Measurements from ENCODE around the gene MEIOSIN. TPM values are rescaled to one million over a fixed set of nuclear protein-coding genes. Genes with fewer than 3 reads are reported as not detected.

Gene MEIOSIN
- polyA plus RNA-seq, 1 donor (not counting 4 experiments of a cell fraction or from before 2014, with no cell fraction given), result not detected

- H3K4me2 ChIP-seq (ENCODE audit: control insufficient read depth, extremely low read depth, insufficient read depth, low read depth, low read length), result no peak overlapping the region
- TF ChIP-seq CTCF (optimal IDR thresholded peaks at IDR 0.05 in 1 of 3, IDR thresholded peaks at IDR 0.05 in 1 of 3, conservative IDR thresholded peaks at IDR 0.05 in 1 of 3; ENCODE audit: extremely low read depth in 1 of 3, insufficient read depth in 2 of 3, low read length in 3 of 3), result peak in 1 of 3 experiments; percentile 17
- no peak for TF ChIP-seq EZH2 (IDR thresholded peaks at IDR 0.05; ENCODE audit: low read length)
- H3K4me1 ChIP-seq (ENCODE audit: control insufficient read depth, extremely low read depth, insufficient read depth, low read length), result peaks cover 13% of the 10 kb centered on the region
- peaks cover 5 to 17% of the 10 kb centered on the region in 2 experiments for H3K36me3 ChIP-seq (ENCODE audit: control insufficient read depth in 2 of 2, extremely low read depth in 1 of 2, insufficient read depth in 2 of 2, low read length in 2 of 2)
- H3K4me3 ChIP-seq (ENCODE audit: control insufficient read depth in 2 of 3, extremely low read depth in 1 of 3, insufficient read depth in 2 of 3, low read depth in 1 of 3, low read length in 3 of 3), result no peak overlapping the region
- no peaks in the 10 kb centered on the region for H3K79me2 ChIP-seq (ENCODE audit: control insufficient read depth, insufficient read depth, low read length)
- FAIRE-seq (no peak), DNase-seq (ENCODE audit: low read depth, low spot score) (no peak)
- dilution Hi-C loops (cut with MboI; ENCODE audit: extremely low pct_ligation_motif_present, low sequenced_read_pairs), result no loop called here
- H3K9me1 ChIP-seq (ENCODE audit: control insufficient read depth, extremely low read depth, insufficient read depth, low read length), result no peaks in the 10 kb centered on the region
- peaks cover 6% of the 10 kb centered on the region for H4K20me1 ChIP-seq (ENCODE audit: control insufficient read depth, extremely low read depth, insufficient read depth, low read length)
- H3K9me3 ChIP-seq (ENCODE audit: control insufficient read depth, low read depth, low read length), result no peaks in the 10 kb centered on the region
- H3K27ac ChIP-seq (ENCODE audit: control insufficient read depth, insufficient read depth, low read length), result no peak overlapping the region
- H3K27me3 ChIP-seq (ENCODE audit: control insufficient read depth, extremely low read depth, insufficient read depth, low read length), result no peaks in the 10 kb centered on the region
- H3K9ac ChIP-seq (ENCODE audit: control insufficient read depth, extremely low read depth, insufficient read depth, low read length), result no peak overlapping the region
- H2AFZ ChIP-seq (ENCODE audit: control insufficient read depth, low read length), result no peak overlapping the region
Measured at GRCh38 chr19:45774765-45775164, 41.5 kb downstream of the MEIOSIN start.

- H3K27me3 ChIP-seq (ENCODE audit: control insufficient read depth, extremely low read depth, insufficient read depth, low read length), result no peaks in the 10 kb centered on the region
- DNase-seq (ENCODE audit: low read depth, low spot score), result no peak
- H3K9me3 ChIP-seq (ENCODE audit: control insufficient read depth, low read depth, low read length), result no peaks in the 10 kb centered on the region
- H3K36me3 ChIP-seq (ENCODE audit: control insufficient read depth in 2 of 2, extremely low read depth in 1 of 2, insufficient read depth in 2 of 2, low read length in 2 of 2), result peaks cover 5 to 17% of the 10 kb centered on the region in 2 experiments
- peaks cover 26% of the 10 kb centered on the region for H3K4me1 ChIP-seq (ENCODE audit: control insufficient read depth, extremely low read depth, insufficient read depth, low read length)
- dilution Hi-C loops (cut with MboI; ENCODE audit: extremely low pct_ligation_motif_present, low sequenced_read_pairs), result no loop called here
- H3K4me3 ChIP-seq (ENCODE audit: control insufficient read depth in 2 of 3, extremely low read depth in 1 of 3, insufficient read depth in 2 of 3, low read depth in 1 of 3, low read length in 3 of 3), result no peak overlapping the region
- H3K9ac ChIP-seq (ENCODE audit: control insufficient read depth, extremely low read depth, insufficient read depth, low read length), result no peak overlapping the region
- FAIRE-seq, result no peak
- H3K9me1 ChIP-seq (ENCODE audit: control insufficient read depth, extremely low read depth, insufficient read depth, low read length), result no peaks in the 10 kb centered on the region
- no peak overlapping the region for H2AFZ ChIP-seq (ENCODE audit: control insufficient read depth, low read length)
- peaks cover 11% of the 10 kb centered on the region for H4K20me1 ChIP-seq (ENCODE audit: control insufficient read depth, extremely low read depth, insufficient read depth, low read length)
- no peak for TF ChIP-seq CTCF (optimal IDR thresholded peaks at IDR 0.05 in 1 of 3, IDR thresholded peaks at IDR 0.05 in 1 of 3, conservative IDR thresholded peaks at IDR 0.05 in 1 of 3; ENCODE audit: extremely low read depth in 1 of 3, insufficient read depth in 2 of 3, low read length in 3 of 3)
- no peak for TF ChIP-seq EZH2 (IDR thresholded peaks at IDR 0.05; ENCODE audit: low read length)
- H3K79me2 ChIP-seq (ENCODE audit: control insufficient read depth, insufficient read depth, low read length), result no peaks in the 10 kb centered on the region
- H3K4me2 ChIP-seq (ENCODE audit: control insufficient read depth, extremely low read depth, insufficient read depth, low read depth, low read length), result no peak overlapping the region
- no peak overlapping the region for H3K27ac ChIP-seq (ENCODE audit: control insufficient read depth, insufficient read depth, low read length)
Measured at GRCh38 chr19:45777395-45777961, 44.2 kb downstream of the MEIOSIN start.

Measured in keratinocyte (primary cell).